Activated T-cell treated with anti-CD3 and anti-CD28 coated beads, Interleukin-2, amount 50 U/mL, for 72 hours (primary cell): ENCODE data around the gene WDR45B. TPM values are rescaled to one million over a fixed set of nuclear protein-coding genes. Genes with fewer than 3 reads are reported as not detected.

Experiments used
- ATAC-seq, 2 donors: fragments of 150-1000 bp; cut with Tn5 transposase; replicated peaks in 1 of 2; 2 replicates each; pipeline ENCODE4 v1.10.0; 2021; ENCODE audit warnings: moderate library complexity in 2 of 2, mild to moderate bottlenecking in 1 of 2
- DNase-seq, 2 donors: peaks; one replicate each; pipeline ENCODE4 v3.0.0; 2021 to 2022; ENCODE audit warnings: mixed read lengths in 1 of 2
- H3K27ac Mint-ChIP-seq: one replicate; pipeline ENCODE4 v1.8.0; 2022; ENCODE audit warnings: mild to moderate bottlenecking, moderate library complexity, mixed read lengths
- H3K27me3 Mint-ChIP-seq: one replicate; pipeline ENCODE4 v1.8.0; 2022; ENCODE audit warnings: low read depth, mixed read lengths
- H3K36me3 Mint-ChIP-seq, 2 donors: one replicate each; pipeline ENCODE4 v1.8.0; 2022; ENCODE audit warnings: mixed read lengths in 2 of 2, mild to moderate bottlenecking in 1 of 2; ENCODE audit not compliant: insufficient read depth in 2 of 2
- H3K4me1 Mint-ChIP-seq: one replicate; pipeline ENCODE4 v1.8.0; 2022; ENCODE audit warnings: low read depth, mixed read lengths
- H3K4me3 Mint-ChIP-seq, 2 donors: one replicate each; pipeline ENCODE4 v1.8.0; 2022; ENCODE audit warnings: mild to moderate bottlenecking in 2 of 2, mixed read lengths in 2 of 2, moderate library complexity in 2 of 2
- H3K9me3 Mint-ChIP-seq, 2 donors: one replicate each; pipeline ENCODE4 v1.8.0; 2022; ENCODE audit warnings: mixed read lengths in 2 of 2
- total RNA-seq, 2 donors: library from RNA; stranded (reverse); gene quantifications; one replicate each; pipeline ENCODE4 v1.2.3, GENCODE V29; 2022

Gene WDR45B
- total RNA-seq, 2 donors from 2014 or later, result 51.1 to 52.3 TPM

GRCh38 chr17:82670661-82671450 is 22.6 kb upstream of the WDR45B start:
- Mint-ChIP-seq H3K27ac (no peak overlapping the region), H3K9me3 (peaks cover 0 to 2% of the 10 kb centered on the region in 2 donors), H3K27me3 (no peaks in the 10 kb centered on the region), H3K4me3 (no peak overlapping the region), H3K36me3 (no peaks in the 10 kb centered on the region), H3K4me1 (peaks cover 8% of the 10 kb centered on the region)
- ATAC-seq (no peak), DNase-seq (no peak)

DNA sequence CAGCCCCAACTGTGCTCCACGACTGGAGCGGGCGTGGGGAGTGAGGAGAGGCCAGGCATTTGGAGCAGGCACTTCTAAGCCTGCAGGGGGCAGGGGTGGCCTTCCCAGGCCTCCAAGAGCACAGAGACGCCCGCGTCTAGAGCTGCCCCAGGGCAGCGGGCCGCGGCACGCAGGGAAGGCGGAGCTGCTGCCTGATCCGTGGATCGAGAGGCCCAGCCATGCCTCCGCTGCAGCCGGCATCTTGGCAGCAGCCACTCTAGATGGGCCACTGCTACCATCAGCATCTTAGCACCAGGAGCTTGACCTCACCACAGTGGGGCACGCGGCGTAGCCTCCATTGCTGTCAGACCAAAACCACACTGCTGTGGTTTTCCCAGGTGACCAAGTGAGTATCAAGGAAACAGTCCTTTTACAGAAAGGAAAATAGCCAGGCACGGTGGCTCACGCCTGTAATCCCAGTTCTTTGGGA is 20.4 kb upstream of the WDR45B start:
- ATAC-seq, result peak; percentile 96 to 98
- Mint-ChIP-seq H3K4me1 (peaks cover 8% of the 10 kb centered on the region), H3K27ac (no peak overlapping the region), H3K4me3 (peak overlapping the region; percentile 53 to 78), H3K9me3 (peaks cover 0 to 2% of the 10 kb centered on the region in 2 donors), H3K36me3 (no peaks in the 10 kb centered on the region), H3K27me3 (no peaks in the 10 kb centered on the region)
- peak; percentile 55 to 65 for DNase-seq

- peaks cover 0 to 2% of the 10 kb centered on the region in 2 donors for H3K9me3 Mint-ChIP-seq
- DNase-seq (no peak), ATAC-seq (peak; percentile 28 to 32)
- H3K27me3 Mint-ChIP-seq, result no peaks in the 10 kb centered on the region
- peaks cover 8% of the 10 kb centered on the region for H3K4me1 Mint-ChIP-seq
- no peaks in the 10 kb centered on the region for H3K36me3 Mint-ChIP-seq
- no peak overlapping the region for H3K27ac Mint-ChIP-seq
- H3K4me3 Mint-ChIP-seq, result peak overlapping the region in 1 of 2 donors; percentile 78
Measured at GRCh38 chr17:82668024-82668630, 19.9 kb upstream of the WDR45B start.

DNA sequence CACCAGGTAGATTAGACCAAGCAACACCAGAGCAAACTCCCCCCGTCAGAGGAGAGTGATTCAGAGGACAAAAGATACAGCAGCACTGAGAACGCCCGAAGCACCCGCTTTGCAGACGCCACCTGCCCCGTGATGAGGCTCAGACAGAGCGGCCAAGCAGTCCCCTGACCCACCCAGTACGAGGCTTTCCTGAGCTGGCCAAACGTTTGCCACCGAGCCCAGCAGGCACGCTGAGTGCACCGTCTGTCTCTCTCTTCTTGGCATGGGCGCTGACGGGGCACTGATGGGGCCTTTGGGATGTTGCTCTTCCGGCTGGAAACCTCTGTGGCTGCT is 19.4 kb upstream of the WDR45B start:
- H3K9me3 Mint-ChIP-seq, result peaks cover 0 to 2% of the 10 kb centered on the region in 2 donors

GRCh38 chr17:82666931-82667667 is 18.9 kb upstream of the WDR45B start:
- no peak for ATAC-seq
- Mint-ChIP-seq H3K27me3 (no peaks in the 10 kb centered on the region), H3K4me1 (peaks cover 8% of the 10 kb centered on the region), H3K27ac (no peak overlapping the region), H3K36me3 (no peaks in the 10 kb centered on the region), H3K4me3 (no peak overlapping the region), H3K9me3 (peaks cover 0 to 2% of the 10 kb centered on the region in 2 donors)
- no peak for DNase-seq

More for the DNA sequence above, 19.4 kb upstream of the WDR45B start:
- Mint-ChIP-seq H3K36me3 (no peaks in the 10 kb centered on the region), H3K4me1 (peaks cover 8% of the 10 kb centered on the region), H3K4me3 (no peak overlapping the region), H3K27me3 (no peaks in the 10 kb centered on the region), H3K27ac (no peak overlapping the region)
- DNase-seq (no peak), ATAC-seq (no peak)

DNA sequence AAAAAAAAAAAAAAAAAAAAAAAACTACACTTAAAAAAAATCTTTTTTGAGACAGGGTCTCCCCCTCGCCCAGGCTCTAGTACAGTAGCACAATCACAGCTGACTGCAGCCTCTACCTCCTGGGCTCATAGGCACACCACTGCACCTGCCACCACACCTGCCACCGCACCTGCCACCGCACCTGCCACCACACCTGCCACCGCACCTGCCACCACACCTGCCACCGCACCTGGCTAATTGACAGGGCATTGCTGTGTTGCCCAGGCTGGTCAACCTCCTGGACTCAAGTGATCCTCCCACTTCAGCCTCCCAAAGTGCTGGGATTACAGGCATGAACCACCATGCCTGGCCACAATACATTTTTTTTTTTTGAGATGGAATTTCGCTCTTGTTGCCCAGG is 17.6 kb upstream of the WDR45B start:
- Mint-ChIP-seq H3K4me1 (peaks cover 8% of the 10 kb centered on the region), H3K9me3 (no peaks in the 10 kb centered on the region), H3K36me3 (no peaks in the 10 kb centered on the region), H3K4me3 (no peak overlapping the region), H3K27me3 (no peaks in the 10 kb centered on the region), H3K27ac (no peak overlapping the region)
- no peak for DNase-seq
- no peak for ATAC-seq

GRCh38 chr17:82665217-82665616 is 17.0 kb upstream of the WDR45B start:
- H3K27ac Mint-ChIP-seq, result no peak overlapping the region
- H3K9me3 Mint-ChIP-seq, result no peaks in the 10 kb centered on the region
- H3K27me3 Mint-ChIP-seq, result no peaks in the 10 kb centered on the region

GRCh38 chr17:82664701-82665182 is 16.5 kb upstream of the WDR45B start:
- no peaks in the 10 kb centered on the region for H3K36me3 Mint-ChIP-seq
- no peak overlapping the region for H3K27ac Mint-ChIP-seq
- H3K4me1 Mint-ChIP-seq, result peaks cover 8% of the 10 kb centered on the region
- no peaks in the 10 kb centered on the region for H3K9me3 Mint-ChIP-seq
- no peaks in the 10 kb centered on the region for H3K27me3 Mint-ChIP-seq
- no peak for ATAC-seq
- no peak overlapping the region for H3K4me3 Mint-ChIP-seq
- DNase-seq, result no peak

More at GRCh38 chr17:82665217-82665616, 17.0 kb upstream of the WDR45B start:
- DNase-seq, result no peak
- peaks cover 8% of the 10 kb centered on the region for H3K4me1 Mint-ChIP-seq
- no peaks in the 10 kb centered on the region for H3K36me3 Mint-ChIP-seq
- ATAC-seq, result no peak
- no peak overlapping the region for H3K4me3 Mint-ChIP-seq

DNA sequence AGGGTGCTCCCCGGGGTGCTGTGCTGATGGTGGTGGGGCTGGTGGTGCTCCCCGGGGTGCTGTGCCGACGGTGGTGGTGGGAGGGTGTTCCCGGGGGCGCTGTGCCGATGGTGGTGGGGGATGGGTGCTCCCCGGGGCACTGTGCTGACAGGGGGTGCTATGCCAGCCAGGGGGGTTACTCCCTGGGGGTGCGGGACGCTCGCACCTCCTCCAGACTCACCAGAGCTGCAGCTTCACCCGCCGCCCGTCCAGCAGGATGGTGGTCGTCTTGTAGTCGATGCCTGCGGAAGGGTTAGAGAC is 16.0 kb upstream of the WDR45B start:
- Mint-ChIP-seq H3K27ac (no peak overlapping the region), H3K4me3 (no peak overlapping the region), H3K27me3 (no peaks in the 10 kb centered on the region), H3K4me1 (peaks cover 8% of the 10 kb centered on the region), H3K36me3 (no peaks in the 10 kb centered on the region), H3K9me3 (no peaks in the 10 kb centered on the region)
- DNase-seq (no peak), ATAC-seq (no peak)

DNA sequence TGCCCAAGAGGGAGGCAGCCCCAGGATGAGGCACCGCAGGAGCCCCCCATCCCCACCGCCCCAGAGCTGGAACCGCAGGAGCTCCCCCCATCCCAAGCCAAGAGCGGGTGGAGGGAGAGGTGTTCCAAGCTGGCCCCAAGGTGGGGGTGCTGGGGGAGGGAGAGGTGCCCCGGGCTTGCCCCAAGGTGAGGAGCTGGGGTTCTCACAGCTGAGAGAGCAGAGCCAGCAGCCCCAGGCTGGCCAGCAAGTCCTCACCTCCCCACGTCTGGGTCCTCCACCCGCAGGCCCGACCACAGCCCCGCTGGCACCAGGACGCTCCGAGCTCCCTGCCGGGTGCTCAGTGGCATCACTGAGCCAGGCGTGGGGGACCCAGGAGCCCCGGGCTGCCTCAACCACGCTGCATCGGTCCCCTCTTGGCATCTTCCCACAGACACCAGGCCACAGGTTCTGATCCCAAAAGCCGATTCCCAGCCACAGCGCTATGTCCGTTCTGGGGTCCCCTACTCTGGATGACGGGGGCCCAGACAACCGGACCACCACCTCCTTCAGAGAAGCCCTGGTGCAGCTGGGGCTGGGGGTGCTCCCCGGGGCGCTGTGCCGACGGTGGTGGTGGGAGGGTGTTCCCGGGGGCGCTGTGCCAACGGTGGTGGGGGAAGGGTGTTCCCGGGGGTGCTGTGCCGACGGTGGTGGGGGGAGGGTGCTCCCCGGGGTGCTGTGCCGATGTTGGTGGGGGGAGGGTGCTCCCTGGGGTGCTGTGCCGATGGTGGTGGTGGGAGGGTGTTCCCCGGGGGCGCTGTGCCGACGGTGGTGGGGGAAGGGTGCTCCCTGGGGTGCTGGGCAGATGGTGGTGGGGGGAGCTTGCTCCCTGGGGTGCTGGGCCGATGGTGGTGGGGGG is 15.4 kb upstream of the WDR45B start:
- no peaks in the 10 kb centered on the region for H3K9me3 Mint-ChIP-seq
- peaks cover 5% of the 10 kb centered on the region for H3K4me1 Mint-ChIP-seq
- ATAC-seq, result no peak
- H3K27me3 Mint-ChIP-seq, result no peaks in the 10 kb centered on the region
- no peak for DNase-seq
- no peak overlapping the region for H3K27ac Mint-ChIP-seq
- no peak overlapping the region for H3K4me3 Mint-ChIP-seq
- H3K36me3 Mint-ChIP-seq, result no peaks in the 10 kb centered on the region

DNA sequence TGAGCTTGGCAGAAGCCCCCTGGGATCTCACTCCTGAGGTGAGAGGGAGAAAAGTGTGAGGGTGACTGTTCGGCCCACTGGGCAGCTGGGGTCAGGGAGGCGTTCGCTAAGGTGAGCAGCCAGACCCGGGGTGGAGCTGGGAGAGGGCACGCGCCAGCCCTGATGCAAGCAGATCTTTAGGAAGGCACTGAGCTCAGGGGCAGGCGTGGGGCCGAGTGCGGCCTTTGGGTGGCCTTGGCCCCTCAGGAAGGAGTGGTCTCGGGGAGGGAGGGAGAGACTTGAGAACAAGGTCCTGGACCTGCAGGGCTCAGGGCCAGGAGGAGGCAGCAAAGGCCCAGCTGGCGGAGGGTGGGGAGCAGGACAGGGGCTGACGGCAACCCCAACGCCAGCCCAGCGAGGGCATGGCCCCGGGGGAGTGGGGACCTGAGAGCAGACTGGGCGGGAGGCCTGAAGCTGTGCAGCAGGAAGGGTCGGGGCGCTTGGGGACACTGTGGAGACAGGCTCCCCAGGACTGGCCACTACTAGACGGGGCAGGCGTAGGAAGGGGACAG is 14.5 kb upstream of the WDR45B start:
- Mint-ChIP-seq H3K9me3 (no peaks in the 10 kb centered on the region), H3K27me3 (no peaks in the 10 kb centered on the region), H3K4me3 (no peak overlapping the region), H3K27ac (no peak overlapping the region), H3K4me1 (no peaks in the 10 kb centered on the region), H3K36me3 (no peaks in the 10 kb centered on the region)
- DNase-seq (no peak), ATAC-seq (no peak)
